Heart right ventricle (tissue), 16 donors: Measurements from ENCODE around the gene GALNT16. TPM values are rescaled to one million over a fixed set of nuclear protein-coding genes. Genes with fewer than 3 reads are reported as not detected.
"Not testable (repeated sequence)": the region's sequence is repeated elsewhere in the genome, so short reads cannot be mapped to it uniquely, and the experiment has no call there.

Experiments
- ATAC-seq, 8 donors: fragments of 200-7000 bp; cut with Tn5 transposase; one replicate each; pipeline ENCODE4 v1.9.1; 2020; ENCODE audit warnings: mild to moderate bottlenecking in 8 of 8, moderate library complexity in 8 of 8, moderate number of reproducible peaks in 1 of 8
- DNase-seq, 2 donors: peaks; one replicate each; pipeline ENCODE4 v3.0.0-alpha.2; 2020
- H3K27ac ChIP-seq, 10 donors: fragments of 200-600 bp; sonication (generic) in 2 of 10; one replicate each; pipeline versions ENCODE4 v1.5.0 to v1.8.0; 2020 to 2022; ENCODE audit warnings: mild to moderate bottlenecking in 3 of 10
- H3K27me3 ChIP-seq, 7 donors: fragments of 200-600 bp; one replicate each; pipeline ENCODE4 v1.8.0; 2021 to 2022; ENCODE audit warnings: mild to moderate bottlenecking in 2 of 7
- H3K36me3 ChIP-seq, 9 donors: fragments of 200-600 bp; sonication (generic) in 1 of 9; one replicate each; pipeline versions ENCODE4 v1.5.0 to v1.8.0; 2020 to 2022; ENCODE audit warnings: mild to moderate bottlenecking in 2 of 9
- H3K4me1 ChIP-seq, 9 donors: fragments of 200-600 bp; sonication (generic) in 1 of 9; one replicate each; pipeline versions ENCODE4 v1.5.0 to v1.8.0; 2020 to 2022; ENCODE audit warnings: mild to moderate bottlenecking in 4 of 9
- H3K4me3 ChIP-seq, 10 donors: fragments of 200-600 bp; sonication (generic) in 2 of 10; one replicate each; pipeline versions ENCODE4 v1.5.0 to v1.8.0; 2020 to 2022; ENCODE audit warnings: mild to moderate bottlenecking in 7 of 10, moderate library complexity in 2 of 10
- H3K9me3 ChIP-seq, 11 donors: fragments of 200-600 bp in 10 of 11; sonication (generic) in 2 of 11; one replicate each; pipeline versions ENCODE4 v1.5.0 to v1.8.0; 2013 to 2022; ENCODE audit warnings: mild to moderate bottlenecking in 2 of 11, control low read depth in 1 of 11, moderate library complexity in 1 of 11
- CTCF ChIP-seq, 9 donors: fragments of 200-600 bp; sonication (generic) in 2 of 9; IDR thresholded peaks; one replicate each; pipeline versions ENCODE4 v1.5.0 to v1.8.0; 2021 to 2022; ENCODE audit warnings: antibody characterized with exemption in 9 of 9, mild to moderate bottlenecking in 5 of 9, moderate library complexity in 1 of 9
- WGBS, 2 donors: extraction: QIAGEN DNeasy Blood & Tissue Kit; methylation state at CpG; one replicate each; pipeline ENCODE4 v1.1.7; 2013; ENCODE audit warnings: inconsistent platforms in 1 of 2; 5-methylcytosine and 5-hydroxymethylcytosine counted together
- intact Hi-C, 10 donors: fragments of 100-400 bp; cut with DNase I; formaldehyde crosslinking; loops; one replicate each; pipeline versions ENCODE4 v1.11.1 to v1.14.2; 2022
- polyA plus RNA-seq, 2 donors: library from polyadenylated mRNA; stranded (reverse); fragments of 200-250 nt; gene quantifications; one replicate each; pipeline ENCODE4 v1.2.3, GENCODE V29; 2013
- total RNA-seq, 10 donors: library from RNA; stranded (reverse); fragmentation: NEBNext Ultra II Directional in 3 of 10; extraction: Animal tissue kit (Norgen Biotek cat#: 25700) in 3 of 10; gene quantifications; one replicate each; pipeline versions ENCODE4 v1.2.1 to v1.2.4, GENCODE V29; 2021 to 2023
- donor health status: Arrhythmogenic right ventricular cardiomyopathy.
- donor health status: ischemic (EF 13 %, LVEDD 7.1; RV severe dilation, severe dysfunction).
- donor health status: healthy with polysubstance abuse.
- donor health status: DM: no; HTN: yes; CAD: no.
- donor health status: DM: no; HTN: no; CAD: no.
- donor health status: ischemic (EF 25% LVEDD 6.9; RV normal size, moderate dysfunction).
- donor health status: ischemic (EF 25% LVEDD 5.7; RV mildly dilated, moderate dysfunction).
- donor health status: healthy.
- donor health status: DM: yes; HTN: yes; CAD: no.
- donor health status: Ischemic cardiomyopathy.
- donor health status: ischemic (EF 35%, LVEDD 5.7; RV mildly dilated, moderate dysfunction).
- donor health status: nonischemic (EF 11% LVEDD 7.7; RV severe dilation, severe dysfunction).
- donor health status: DM: yes; HTN: yes; CAD: no.
- donor health status: PGD.
- donor health status: ischemic (EF 29% LVEDD 5.4; RV normal size, mild dysfunction).
- donor health status: nonischemic (EF 23%, LVEDD 6.1; RV moderate dilation, normal function).

The GALNT16 gene
- total and polyA plus RNA-seq, 12 donors: 9.6 to 106 (median 68.3) TPM

- DNase-seq: peak; percentile 30 to 51
- intact Hi-C loops: no loop called here
- Histone ChIP-seq H3K4me1 (peaks cover 8 to 81% (median 50%) of the 10 kb centered on the region in 9 donors), H3K36me3 (no peaks in the 10 kb centered on the region), H3K4me3 (no peak overlapping the region), H3K9me3 (no peaks in the 10 kb centered on the region), H3K27ac (peak overlapping the region in 7 of 10 donors; percentile 10 to 66 (median 43)), H3K27me3 (no peaks in the 10 kb centered on the region)
- no peak for TF ChIP-seq CTCF (IDR thresholded peaks at IDR 0.05)
- peak in 4 of 8 donors; percentile 36 to 67 (median 61) for ATAC-seq
- 77% methylated on average over 21 of the region's 21 CpGs for WGBS, 2 donors
Measured at GRCh38 chr14:69270795-69271708, 11.1 kb downstream of the GALNT16 start.

- Histone ChIP-seq H3K27me3 (no peaks in the 10 kb centered on the region), H3K4me1 (peaks cover 0 to 49% (median 17%) of the 10 kb centered on the region in 9 donors), H3K9me3 (no peaks in the 10 kb centered on the region), H3K36me3 (no peaks in the 10 kb centered on the region), H3K4me3 (no peak overlapping the region), H3K27ac (peak overlapping the region in 8 of 10 donors; percentile 3 to 64 (median 26))
- ATAC-seq (peak; percentile 69 to 89 (median 80)), DNase-seq (peak in 1 of 2 donors; percentile 57)
- 33 to 42% methylated on average over 2 of the region's 2 CpGs for WGBS, 2 donors
- intact Hi-C loops: no loop called here
- TF ChIP-seq CTCF (IDR thresholded peaks at IDR 0.05): no peak
Measured at GRCh38 chr14:69274321-69274720, 14.4 kb downstream of the GALNT16 start.

GRCh38 chr14:69275331-69275730 lies 15.4 kb downstream of the GALNT16 start:
- no peaks in the 10 kb centered on the region for H3K27me3 ChIP-seq
- DNase-seq (no peak), ATAC-seq (no peak)
- TF ChIP-seq CTCF (IDR thresholded peaks at IDR 0.05): no peak
- intact Hi-C loops: no loop called here
- peaks cover 0 to 44% (median 17%) of the 10 kb centered on the region in 9 donors for H3K4me1 ChIP-seq
- H3K27ac ChIP-seq: peak overlapping the region in 2 of 10 donors; percentile 28 to 64
- no peaks in the 10 kb centered on the region for H3K36me3 ChIP-seq
- H3K4me3 ChIP-seq: no peak overlapping the region
- H3K9me3 ChIP-seq: no peaks in the 10 kb centered on the region
- 99 to 100% methylated on average over 2 of the region's 2 CpGs for WGBS, 2 donors

DNA sequence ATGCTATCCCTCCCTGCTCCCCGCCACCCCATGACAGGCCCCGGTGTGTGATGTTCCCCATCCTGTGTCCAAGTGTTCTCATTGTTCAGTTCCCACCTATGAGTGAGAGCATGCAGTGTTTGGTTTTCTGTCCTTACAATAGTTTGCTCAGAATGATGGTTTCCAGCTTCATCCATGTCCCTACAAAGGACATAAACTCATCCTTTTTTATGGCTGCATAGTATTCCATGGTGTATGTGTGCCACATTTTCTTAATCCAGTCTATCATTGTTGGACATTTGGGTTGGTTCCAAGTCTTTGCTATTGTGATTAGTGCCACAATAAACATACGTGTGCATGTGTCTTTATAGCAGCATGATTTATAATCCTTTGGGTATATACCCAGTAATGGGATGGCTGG lies 17.4 kb downstream of the GALNT16 start:
- ATAC-seq, H3K27ac ChIP-seq, H3K27me3 ChIP-seq, H3K9me3 ChIP-seq, H3K4me3 ChIP-seq, DNase-seq, intact Hi-C loops, H3K36me3 ChIP-seq: not testable (repeated sequence)
- 92 to 100% methylated on average over 2 to 3 of the region's 3 CpGs for WGBS, 2 donors
- H3K4me1 ChIP-seq: peaks cover 0 to 47% (median 21%) of the 10 kb centered on the region in 9 donors
